NT2/D1 (cell line): ENCODE measurements around the gene HECW1.

Experiments used
- YY1 ChIP-seq: IDR thresholded peaks from 2 replicates; pipeline ENCODE4 v1.6.1; 2011; ENCODE audit not compliant: insufficient read length, insufficient read depth
- ZNF274 ChIP-seq: IDR thresholded peaks from 2 replicates; pipeline ENCODE4 v1.6.1; 2011; ENCODE audit warnings: mild to moderate bottlenecking, low read depth, low read length

GRCh38 chr7:43117095-43117494 is 4.6 kb downstream of the HECW1 start:
- TF ChIP-seq ZNF274 (no peak), YY1 (no peak)
